Measurements from ENCODE around the gene WAS. TPM values are rescaled to one million over a fixed set of nuclear protein-coding genes. Genes with fewer than 3 reads are reported as not detected.

Gene WAS
- total RNA-seq, 1 experiment from 2014 or later = 0.24 TPM

DNA sequence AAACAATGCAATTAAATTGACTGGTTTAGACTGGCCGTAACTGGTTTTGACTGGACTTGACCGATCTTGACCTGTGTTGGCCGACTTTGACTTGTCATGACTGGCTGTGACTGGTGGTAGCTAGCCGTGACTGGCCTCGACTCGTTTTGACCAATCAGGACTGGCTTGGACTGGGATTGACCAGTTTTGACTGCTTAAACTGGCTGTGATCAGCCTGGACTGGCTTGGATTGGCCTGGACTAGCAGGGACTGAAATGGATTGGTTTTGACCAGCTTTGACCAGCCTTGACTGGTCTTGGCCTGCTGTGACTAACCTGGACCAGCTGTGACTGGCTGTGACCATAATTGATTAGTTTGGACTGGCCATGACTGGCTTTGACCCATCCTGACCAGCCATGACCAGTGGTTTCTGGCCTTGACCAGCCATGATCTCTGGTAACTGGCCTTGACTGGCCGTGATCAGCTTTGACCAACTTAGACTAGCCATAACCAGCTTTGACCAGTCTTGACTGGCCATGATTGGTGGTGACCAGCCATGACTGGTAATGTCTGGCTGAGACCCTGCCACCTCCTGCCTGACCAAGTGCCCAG lies 26.0 kb downstream of the WAS start:
- no CpG with 5 or more reads among the region's 7 CpGs for WGBS (ENCODE audit: extremely low coverage, insufficient read length, low lambda C conversion rate)
- H3K27me3 Mint-ChIP-seq (ENCODE audit: low read depth) = peaks cover 33% of the 10 kb centered on the region

More for the DNA sequence above, 26.0 kb downstream of the WAS start:
- Histone ChIP-seq H3K79me2 (ENCODE audit: insufficient read depth, low read length) (no peaks in the 10 kb centered on the region), H3K9me3 (ENCODE audit: control insufficient read depth, low read depth, low read length) (peaks cover 48% of the 10 kb centered on the region), H3K23me2 (ENCODE audit: insufficient read length, low read depth, low read length, poor library complexity, severe bottlenecking) (no peaks in the 10 kb centered on the region), H3K79me1 (ENCODE audit: insufficient read depth, low read depth, low read length, poor library complexity, severe bottlenecking) (no peaks in the 10 kb centered on the region), H2BK120ac (ENCODE audit: low read depth, low read length, poor library complexity, severe bottlenecking) (no peak overlapping the region), H3K14ac (ENCODE audit: insufficient read depth, low read length) (no peak overlapping the region), H2BK5ac (ENCODE audit: insufficient read length, low read length) (no peak overlapping the region), H4K20me1 (ENCODE audit: control insufficient read depth, insufficient read depth, insufficient read length) (no peaks in the 10 kb centered on the region), H2BK12ac (ENCODE audit: insufficient read length, low read depth, low read length) (no peak overlapping the region), H2BK20ac (ENCODE audit: low read depth, low read length, poor library complexity, severe bottlenecking) (no peak overlapping the region), H3K9ac (ENCODE audit: extremely low read depth, insufficient read length, low read length) (no peak overlapping the region), H2BK15ac (ENCODE audit: low read depth, low read length) (no peak overlapping the region), H3K27me3 (ENCODE audit: insufficient read depth, low read length) (no peaks in the 10 kb centered on the region; the same call in 1 of the 2 replicates), H3K4ac (ENCODE audit: low read depth, low read length) (no peak overlapping the region), H3K4me1 (ENCODE audit: insufficient read depth, low read length) (no peaks in the 10 kb centered on the region), H2AFZ (ENCODE audit: low read length) (no peak overlapping the region), H3T11ph (ENCODE audit: low read length) (no peak overlapping the region), H3K4me2 (ENCODE audit: insufficient read depth, insufficient read length, low read length) (no peak overlapping the region), H2AK5ac (ENCODE audit: insufficient read length, low read length) (no peak overlapping the region), H4K8ac (replicated peaks; ENCODE audit: insufficient read length, low read depth, low read length) (peak overlapping the region; percentile 82), H3K23ac (ENCODE audit: insufficient read length, low read depth, low read length) (peak overlapping the region; percentile 36), H3K18ac (ENCODE audit: insufficient read length, low read depth, low read length) (no peak overlapping the region), H3K27ac (ENCODE audit: insufficient read length, low read depth, low read length) (no peak overlapping the region), H3K56ac (ENCODE audit: insufficient read length, low read depth, low read length) (no peak overlapping the region), H4K91ac (ENCODE audit: insufficient read length, low read depth, low read length) (no peak overlapping the region), H4K5ac (ENCODE audit: insufficient read length, low read depth, low read length) (no peak overlapping the region)
- peaks cover 16 to 37% (median 31%) of the 10 kb centered on the region in 3 experiments for H3K36me3 Mint-ChIP-seq (ENCODE audit: insufficient read depth in 1 of 3, low read depth in 3 of 3)
- no peak overlapping the region for H3K4me3 Mint-ChIP-seq
- no peak for DNase-seq
- peaks cover 82 to 91% of the 10 kb centered on the region in 2 experiments for H3K9me3 Mint-ChIP-seq
- no peak overlapping the region for H3K27ac Mint-ChIP-seq
- TF ChIP-seq, protein P1, sequence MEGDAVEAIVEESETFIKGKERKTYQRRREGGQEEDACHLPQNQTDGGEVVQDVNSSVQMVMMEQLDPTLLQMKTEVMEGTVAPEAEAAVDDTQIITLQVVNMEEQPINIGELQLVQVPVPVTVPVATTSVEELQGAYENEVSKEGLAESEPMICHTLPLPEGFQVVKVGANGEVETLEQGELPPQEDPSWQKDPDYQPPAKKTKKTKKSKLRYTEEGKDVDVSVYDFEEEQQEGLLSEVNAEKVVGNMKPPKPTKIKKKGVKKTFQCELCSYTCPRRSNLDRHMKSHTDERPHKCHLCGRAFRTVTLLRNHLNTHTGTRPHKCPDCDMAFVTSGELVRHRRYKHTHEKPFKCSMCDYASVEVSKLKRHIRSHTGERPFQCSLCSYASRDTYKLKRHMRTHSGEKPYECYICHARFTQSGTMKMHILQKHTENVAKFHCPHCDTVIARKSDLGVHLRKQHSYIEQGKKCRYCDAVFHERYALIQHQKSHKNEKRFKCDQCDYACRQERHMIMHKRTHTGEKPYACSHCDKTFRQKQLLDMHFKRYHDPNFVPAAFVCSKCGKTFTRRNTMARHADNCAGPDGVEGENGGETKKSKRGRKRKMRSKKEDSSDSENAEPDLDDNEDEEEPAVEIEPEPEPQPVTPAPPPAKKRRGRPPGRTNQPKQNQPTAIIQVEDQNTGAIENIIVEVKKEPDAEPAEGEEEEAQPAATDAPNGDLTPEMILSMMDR (conservative IDR thresholded peaks at IDR 0.05) = no peak
- no peaks in the 10 kb centered on the region for H3K4me1 Mint-ChIP-seq
